Skin of body (tissue), 2 donors: ENCODE results near the gene LYL1. TPM values are rescaled to one million over a fixed set of nuclear protein-coding genes. Genes with fewer than 3 reads are reported as not detected.

Experiments used
- DNase-seq: peaks from one replicate; lab custom pipeline; 2025; lab: John Stamatoyannopoulos, UW
- total RNA-seq: library from RNA; depleted of rRNA; stranded (reverse); fragments of >200 nt; gene quantifications from one replicate; pipeline ENCODE4 v1.2.3, GENCODE V29; 2014

Gene LYL1
- total RNA-seq, 1 donor from 2014 or later: 8.1 TPM

GRCh38 chr19:13076320-13076719, 26.3 kb downstream of the LYL1 start:
- DNase-seq: no peak

GRCh38 chr19:13074378-13074777, 28.3 kb downstream of the LYL1 start:
- no peak for DNase-seq

GRCh38 chr19:13073263-13073662, 29.4 kb downstream of the LYL1 start:
- DNase-seq: no peak

DNA sequence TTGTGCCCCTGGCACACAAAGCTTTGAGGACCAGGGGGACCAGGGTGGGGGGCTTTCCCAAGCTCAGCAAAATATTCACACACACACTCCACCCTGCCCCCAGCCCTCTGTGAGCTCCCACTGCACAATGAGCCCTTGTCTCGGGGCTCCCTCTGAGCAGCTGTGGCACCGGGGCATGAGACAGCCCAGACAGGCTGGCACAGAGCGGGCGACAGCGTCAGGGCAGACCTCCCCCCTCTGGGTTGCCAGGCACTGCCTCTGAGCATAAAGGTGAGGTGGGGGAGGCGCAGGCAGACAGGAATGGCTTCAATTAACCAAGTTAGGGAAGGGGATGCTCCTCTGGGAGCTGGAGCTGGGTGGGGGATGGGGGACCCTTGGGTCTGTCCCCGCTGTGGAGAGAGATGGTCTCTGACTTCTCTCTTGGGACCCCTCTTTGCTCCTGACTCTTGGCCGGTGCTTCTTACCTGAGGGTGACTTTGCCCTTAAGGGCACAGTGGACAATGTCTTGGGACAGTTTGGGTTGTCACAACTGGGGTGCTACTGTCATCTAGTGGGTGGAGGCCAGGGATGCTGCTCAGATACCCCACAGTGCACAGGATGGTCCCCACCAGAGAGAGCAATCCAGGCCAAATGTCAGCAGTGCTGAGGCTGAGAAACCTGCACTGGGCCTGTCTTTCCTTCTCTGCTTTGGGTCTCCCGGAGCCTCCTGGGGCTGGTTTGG, 30.3 kb downstream of the LYL1 start:
- no peak for DNase-seq

- DNase-seq: no peak
Measured at GRCh38 chr19:13071444-13072187, 31.0 kb downstream of the LYL1 start.

DNA sequence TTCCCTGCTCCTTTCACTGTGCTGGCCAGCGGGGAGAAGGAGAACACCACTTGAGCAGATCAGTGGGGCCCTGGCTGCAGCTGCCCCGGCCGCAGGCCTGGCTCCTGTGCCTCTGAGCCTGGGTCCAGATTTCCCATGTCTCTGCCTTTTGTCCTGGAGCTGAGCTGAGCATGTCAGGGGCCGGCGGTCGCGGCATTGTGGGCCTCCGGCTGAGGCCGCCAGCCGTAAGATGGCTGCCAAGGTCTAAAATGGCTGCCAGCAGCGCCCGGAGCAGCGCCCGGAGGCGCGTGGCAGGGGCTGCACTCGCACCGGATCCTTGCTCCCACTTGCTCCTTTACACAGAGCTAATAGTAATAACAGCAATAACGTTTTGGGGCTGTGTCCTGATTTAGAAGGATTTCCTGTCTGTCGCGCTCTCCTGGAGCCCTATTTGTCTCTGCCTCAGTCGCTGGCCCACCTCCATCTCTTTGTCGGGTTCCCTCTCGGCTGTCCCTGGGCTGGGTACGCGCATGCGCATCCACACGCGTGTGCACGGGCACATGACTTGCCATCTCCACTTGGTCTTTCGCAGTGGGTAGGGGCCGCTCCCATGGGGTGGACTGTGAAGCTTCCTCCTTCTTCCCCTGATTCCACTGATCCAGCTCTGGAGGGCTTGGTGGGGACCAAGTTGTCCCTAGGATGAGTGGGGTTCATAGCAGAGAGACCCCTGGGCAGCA, 32.1 kb downstream of the LYL1 start:
- no peak for DNase-seq

DNA sequence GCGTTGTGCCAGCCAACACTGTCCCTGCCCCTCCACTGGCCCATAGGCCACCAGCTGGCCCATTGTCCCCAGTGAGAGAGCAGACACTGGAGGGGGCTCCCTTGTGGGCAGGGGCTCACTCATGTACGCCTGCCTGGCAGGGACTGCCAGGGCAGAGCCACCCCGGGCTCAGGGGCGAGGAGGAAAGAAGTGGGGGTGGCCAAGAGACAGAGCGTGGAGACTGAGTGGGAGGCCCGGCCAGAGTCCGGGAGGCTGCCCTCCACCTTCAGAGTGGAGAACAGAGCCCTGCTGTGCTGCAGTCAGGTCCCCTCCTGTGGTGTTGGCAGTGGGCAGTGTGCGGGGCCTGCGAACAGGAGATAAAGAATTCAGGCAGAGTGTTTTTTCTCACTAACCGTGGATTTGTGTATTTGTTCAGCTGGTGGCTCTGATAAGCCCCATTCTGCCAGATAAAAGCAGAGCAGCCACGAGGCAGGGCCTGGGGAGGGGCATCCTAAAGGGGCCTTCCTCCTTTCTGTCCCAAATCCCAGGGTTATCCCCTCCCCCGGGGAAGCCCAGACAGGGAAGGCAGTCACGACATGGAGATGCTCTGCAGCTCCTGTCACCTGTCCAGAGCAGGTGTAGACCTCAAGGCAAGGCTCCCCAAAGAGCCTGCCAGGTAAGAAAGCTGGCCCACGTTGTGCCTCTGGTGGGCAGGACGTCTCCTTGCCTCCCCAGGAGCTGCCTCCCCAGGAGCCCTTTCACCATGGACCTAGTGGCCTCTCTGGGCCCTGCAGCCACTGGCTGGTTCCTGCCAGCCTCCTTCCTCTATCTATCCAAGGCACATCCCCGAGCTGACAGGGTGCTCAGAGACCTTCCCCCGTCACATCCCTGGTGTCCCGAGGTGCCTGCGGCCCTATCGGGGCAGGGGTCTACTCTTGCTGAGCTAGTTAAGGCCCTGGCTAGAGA, 33.0 kb downstream of the LYL1 start:
- DNase-seq: no peak

DNA sequence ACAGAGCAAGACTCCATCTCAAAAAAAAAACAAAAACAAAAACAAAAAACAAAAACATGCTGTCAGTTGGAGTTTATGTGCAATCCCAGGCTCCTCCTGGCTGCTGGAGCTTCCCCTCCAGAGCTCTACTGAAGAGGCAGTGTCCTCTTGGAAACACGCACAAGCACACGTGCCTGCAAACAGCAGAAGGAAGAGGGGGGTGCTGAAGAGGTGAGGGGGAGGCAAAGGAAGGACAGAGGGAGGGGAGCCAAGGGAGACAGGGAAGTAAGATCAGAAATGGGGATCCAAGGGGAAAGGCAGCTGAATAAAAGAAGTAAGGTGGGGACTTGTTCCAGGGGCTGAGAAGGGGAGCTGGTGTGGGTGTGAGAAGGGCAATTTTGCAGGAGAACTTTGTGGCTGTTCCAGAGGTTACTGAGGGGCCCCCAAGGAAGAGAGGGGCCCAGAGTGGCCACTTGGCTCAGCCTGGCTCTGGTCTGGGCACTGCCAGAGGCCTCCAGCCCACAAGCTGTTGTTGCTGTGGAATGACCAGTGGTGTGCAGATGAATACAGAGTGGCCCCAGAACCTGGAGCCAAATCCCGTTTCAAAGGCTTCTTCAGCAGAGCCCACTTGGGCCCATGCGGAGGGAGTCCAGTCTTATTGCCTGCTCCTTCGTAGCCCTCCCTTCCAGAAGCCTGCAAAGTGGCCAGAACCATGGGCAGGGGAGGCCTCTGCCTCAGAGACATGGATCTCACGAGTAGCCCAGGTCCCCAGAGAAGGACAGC, 34.4 kb downstream of the LYL1 start:
- no peak for DNase-seq

DNA sequence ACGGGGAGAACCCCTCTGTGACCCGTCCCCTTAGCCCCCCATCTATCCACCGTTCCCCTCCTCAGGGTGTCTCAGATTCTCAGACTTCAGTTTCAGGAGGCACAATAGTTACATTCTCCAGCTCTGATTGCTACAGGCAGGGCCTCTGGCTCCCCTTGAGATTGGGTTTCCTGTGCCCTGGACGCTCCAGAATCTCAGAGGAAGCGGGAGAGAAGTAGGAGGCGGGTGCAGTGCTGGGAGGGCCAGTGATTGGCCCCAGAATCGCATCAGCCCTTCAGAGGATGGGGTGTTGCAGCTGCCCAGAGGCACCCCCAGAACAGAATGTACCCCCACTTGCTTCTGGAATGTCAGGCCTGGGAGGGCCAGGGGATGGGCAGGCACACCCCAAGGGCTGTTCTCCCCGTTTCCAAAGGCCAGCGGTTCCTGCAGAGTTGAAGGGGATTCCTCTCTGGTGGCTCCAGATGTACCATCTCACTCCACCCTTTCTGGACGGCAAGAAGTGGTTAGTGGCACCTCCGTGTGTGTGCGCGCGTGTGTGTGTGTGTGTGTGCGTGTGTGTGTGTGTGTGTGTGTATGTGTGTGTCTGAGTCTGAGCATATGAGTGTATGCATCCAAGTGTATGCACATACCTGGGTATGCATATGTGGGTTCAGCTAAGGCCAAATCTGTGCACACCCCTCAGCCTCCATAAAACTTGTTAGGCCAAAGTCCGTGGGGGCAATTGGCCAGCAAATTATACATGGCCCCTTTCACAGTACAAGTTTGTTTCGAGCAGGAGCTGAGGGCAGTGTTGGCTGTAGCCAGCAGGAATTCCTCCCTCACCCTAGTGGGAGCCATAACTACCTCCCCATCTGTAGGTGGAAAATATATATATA, 35.5 kb downstream of the LYL1 start:
- DNase-seq: no peak

DNA sequence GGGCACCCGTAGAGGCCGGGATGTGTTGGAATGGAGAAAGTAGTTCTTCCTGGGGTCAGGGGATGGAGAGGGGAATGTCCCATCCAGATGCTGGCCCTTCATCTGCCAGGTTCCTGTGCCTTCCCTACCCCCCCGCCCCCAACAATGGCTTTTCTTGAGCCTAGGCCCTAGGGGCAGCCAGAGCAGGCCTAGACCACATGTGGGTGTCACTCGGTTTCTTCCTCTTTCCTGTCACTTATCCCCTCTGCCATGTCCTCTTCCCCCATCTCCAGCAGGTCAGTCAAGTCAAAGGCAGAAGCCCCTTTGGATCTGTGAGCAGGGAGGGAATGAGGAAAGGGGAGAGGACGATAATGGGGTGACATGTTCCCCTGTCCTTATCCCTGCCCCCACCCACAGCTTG, 36.4 kb downstream of the LYL1 start:
- no peak for DNase-seq

GRCh38 chr19:13064092-13064489, 38.6 kb downstream of the LYL1 start:
- no peak for DNase-seq

GRCh38 chr19:13063461-13064091, 39.1 kb downstream of the LYL1 start:
- no peak for DNase-seq

GRCh38 chr19:13062317-13062716, 40.3 kb downstream of the LYL1 start:
- no peak for DNase-seq

DNA sequence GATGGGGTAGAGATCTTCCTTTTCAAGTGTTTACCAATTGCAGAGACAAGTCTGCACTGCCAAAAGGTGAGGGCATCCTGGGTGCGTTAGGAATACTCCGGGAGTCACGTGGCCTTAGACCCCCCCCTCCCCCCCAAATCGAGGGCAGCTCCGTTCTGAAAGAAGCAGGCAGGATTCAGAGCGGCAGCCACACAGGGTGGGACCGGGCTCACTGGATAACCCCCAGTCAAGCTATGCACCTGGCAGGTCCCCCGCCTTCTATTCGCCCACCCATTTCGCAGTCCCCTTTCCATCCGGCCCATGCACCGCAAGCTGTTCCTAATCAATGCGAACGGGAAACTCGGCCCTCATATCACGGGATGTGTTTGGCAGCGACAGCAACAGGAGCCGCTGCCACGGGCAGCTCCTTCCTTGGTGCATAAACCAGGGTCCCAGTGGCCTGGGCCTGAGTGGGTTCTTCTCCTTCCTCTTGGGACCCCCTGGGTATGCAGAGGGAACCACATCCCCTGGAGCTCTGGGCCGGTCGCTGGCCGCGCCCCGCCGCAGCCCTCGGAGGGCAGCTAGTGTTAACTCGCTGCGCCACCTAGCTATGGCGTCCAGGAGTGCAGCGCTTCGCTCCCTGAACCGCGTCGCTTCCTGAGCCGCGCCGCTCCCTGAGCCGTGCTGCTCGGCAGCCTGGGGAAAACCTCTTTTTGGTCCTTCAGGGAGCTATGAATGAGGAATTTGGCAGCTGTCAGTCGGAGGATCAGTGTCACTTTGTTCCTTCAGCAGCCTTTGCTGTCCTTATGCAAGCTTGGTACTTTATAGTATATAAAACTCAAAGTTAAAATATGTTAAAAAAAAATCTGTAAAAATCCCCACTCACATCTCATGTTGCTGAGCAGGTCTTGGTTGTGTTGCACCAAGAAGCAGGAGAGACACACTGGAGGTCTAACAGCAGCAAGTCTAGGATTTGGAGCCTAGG, 41.4 kb downstream of the LYL1 start:
- peak; percentile 79 for DNase-seq

DNA sequence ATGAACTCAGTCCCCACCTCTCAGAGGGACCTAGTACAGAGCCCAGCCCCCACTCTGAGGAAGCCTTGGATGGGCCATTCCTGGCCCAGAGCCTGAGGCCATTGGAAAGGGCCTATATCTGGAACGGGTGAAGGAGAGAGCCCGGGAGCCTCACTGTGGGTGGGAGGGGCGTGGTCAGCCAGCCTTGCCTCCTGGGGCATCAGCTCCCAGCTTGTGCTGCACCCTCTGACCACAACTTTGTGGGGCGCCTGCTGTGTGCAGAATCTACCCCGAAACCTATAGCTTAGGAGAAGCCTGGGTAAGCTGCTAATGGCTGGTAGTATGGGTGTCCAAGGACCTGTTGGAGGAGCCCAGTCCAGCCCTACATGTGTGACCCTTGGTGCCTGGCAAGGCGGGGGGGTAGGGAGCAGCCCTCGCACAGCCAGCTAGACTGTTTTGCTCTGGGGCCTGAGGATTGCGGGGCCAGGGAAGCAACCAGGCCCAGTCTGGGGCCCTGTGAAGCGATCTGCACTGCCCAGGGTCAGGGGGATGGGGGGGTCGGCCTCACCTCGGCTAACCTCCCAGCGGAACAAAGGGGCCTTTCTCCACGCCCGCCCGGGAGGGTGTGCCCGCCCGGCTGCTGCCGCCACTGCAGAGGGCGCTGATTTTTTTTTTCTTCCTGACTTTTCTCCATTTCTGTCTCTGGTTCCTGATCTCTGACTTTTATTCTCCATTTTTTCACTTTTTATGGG, 42.3 kb downstream of the LYL1 start:
- no peak for DNase-seq

DNA sequence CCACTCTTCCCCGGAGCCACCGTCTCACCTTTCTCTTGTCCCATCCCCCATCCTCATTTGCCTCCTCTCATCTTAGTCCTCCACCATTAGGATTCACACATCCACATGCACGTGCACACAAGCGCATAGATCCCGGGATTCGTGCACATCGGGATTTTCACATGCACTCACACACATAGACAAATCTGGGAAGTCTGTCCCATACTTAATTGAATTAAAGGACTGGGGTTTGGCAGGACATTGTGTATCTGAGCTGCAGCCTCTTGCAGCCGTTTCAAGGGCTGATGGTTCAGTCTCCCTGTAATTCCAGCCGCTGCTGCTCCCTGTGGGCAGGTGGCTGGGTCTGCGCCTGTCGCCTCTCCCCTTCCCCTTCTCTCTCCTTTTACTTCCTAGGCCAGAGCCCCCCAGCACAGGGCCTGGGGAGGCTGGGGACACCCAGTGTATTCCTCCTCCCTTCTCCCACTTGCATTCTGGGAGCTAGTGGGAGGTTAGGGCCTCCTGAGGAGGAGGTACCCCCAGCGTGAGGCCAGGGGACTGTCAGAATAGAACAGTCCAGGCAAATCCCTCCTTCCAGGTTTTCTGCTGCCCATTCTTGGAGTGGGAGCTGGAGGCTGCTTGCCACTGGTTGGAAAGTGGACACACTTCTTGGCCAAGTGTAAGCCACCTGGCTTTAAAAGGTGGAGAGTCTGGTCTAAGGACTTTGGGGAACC, 43.6 kb downstream of the LYL1 start:
- DNase-seq: no peak
